Lung (tissue), 12 donors: ENCODE results near the gene PAH. TPM values are rescaled to one million over a fixed set of nuclear protein-coding genes. Genes with fewer than 3 reads are reported as not detected.
A peak's percentile ranks its signal among the peaks of the same experiment; 100 is the strongest.

Source experiments
- ATAC-seq: fragments of 200-7000 bp; cut with Tn5 transposase; one replicate; pipeline ENCODE4 v1.9.1; 2020; ENCODE audit warnings: moderate number of reproducible peaks; ENCODE audit not compliant: insufficient read depth, low FRiP score
- DNase-seq, 3 donors: peaks; one replicate each; pipeline ENCODE4 v3.0.0-alpha.2; 2013 to 2017
- H3K27ac ChIP-seq, 2 donors: one replicate each; pipeline ENCODE4 v1.5.1; 2013; ENCODE audit warnings: mild to moderate bottlenecking in 2 of 2, moderate library complexity in 2 of 2, control low read depth in 1 of 2, inconsistent platforms in 1 of 2, low read depth in 1 of 2, low read length in 1 of 2
- H3K27me3 ChIP-seq, 3 donors: one replicate each; pipeline ENCODE4 v1.5.1; 2013; ENCODE audit warnings: low read length in 2 of 3; ENCODE audit not compliant: control insufficient read depth in 3 of 3, insufficient read depth in 3 of 3
- H3K36me3 ChIP-seq, 4 donors: one replicate each; pipeline ENCODE4 v1.5.1; 2013; ENCODE audit warnings: low read length in 4 of 4, mild to moderate bottlenecking in 1 of 4, moderate library complexity in 1 of 4; ENCODE audit not compliant: control insufficient read depth in 4 of 4, insufficient read depth in 4 of 4
- H3K4me1 ChIP-seq, 5 donors: one replicate each; pipeline ENCODE4 v1.5.1; 2013; ENCODE audit warnings: low read length in 5 of 5, mild to moderate bottlenecking in 2 of 5, moderate library complexity in 1 of 5; ENCODE audit not compliant: control insufficient read depth in 5 of 5, insufficient read depth in 5 of 5
- H3K4me3 ChIP-seq: one replicate; pipeline ENCODE4 v1.5.1; 2013; ENCODE audit warnings: mild to moderate bottlenecking, control low read depth, moderate library complexity
- H3K9ac ChIP-seq, 2 donors: one replicate each; pipeline ENCODE4 v1.5.1; 2013; ENCODE audit warnings: low read length in 2 of 2, control low read depth in 1 of 2; ENCODE audit not compliant: insufficient read depth in 1 of 2
- H3K9me3 ChIP-seq, 4 donors: one replicate each; pipeline ENCODE4 v1.5.1; 2013; ENCODE audit warnings: low read length in 3 of 4, mild to moderate bottlenecking in 1 of 4, moderate library complexity in 1 of 4; ENCODE audit not compliant: control insufficient read depth in 4 of 4, insufficient read depth in 3 of 4
- CTCF ChIP-seq: IDR thresholded peaks from 2 replicates; pipeline ENCODE4 v1.5.1; 2012; ENCODE audit warnings: mild to moderate bottlenecking; ENCODE audit errors: control extremely low read depth, extremely low read depth
- WGBS, 2 donors: extraction: QIAGEN DNeasy Blood & Tissue Kit; methylation state at CpG; one replicate each; pipeline ENCODE4 v1.1.7; 2013; 5-methylcytosine and 5-hydroxymethylcytosine counted together
- polyA plus RNA-seq, 2 donors: library from polyadenylated mRNA; stranded (reverse); fragments of 200-250 nt; gene quantifications; one replicate each; pipeline ENCODE4 v1.2.1, GENCODE V29; 2013
- total RNA-seq, 2 donors: library from RNA; depleted of rRNA in 1 of 2; stranded (reverse); fragments of >200 nt in 1 of 2; gene quantifications; one replicate each; pipeline ENCODE4 v1.2.1, GENCODE V29; 2014 to 2021
- donor health status: control.
- donor health status: control.
- donor health status: Bipolar disorder and iron deficiency.
- donor health status: healthy.
- donor health status: DM: yes; HTN: yes; CAD: no.

Gene PAH
- total and polyA plus RNA-seq, 4 donors: 0.06 to 0.64 (median 0.57) TPM; not detected in 1

DNA sequence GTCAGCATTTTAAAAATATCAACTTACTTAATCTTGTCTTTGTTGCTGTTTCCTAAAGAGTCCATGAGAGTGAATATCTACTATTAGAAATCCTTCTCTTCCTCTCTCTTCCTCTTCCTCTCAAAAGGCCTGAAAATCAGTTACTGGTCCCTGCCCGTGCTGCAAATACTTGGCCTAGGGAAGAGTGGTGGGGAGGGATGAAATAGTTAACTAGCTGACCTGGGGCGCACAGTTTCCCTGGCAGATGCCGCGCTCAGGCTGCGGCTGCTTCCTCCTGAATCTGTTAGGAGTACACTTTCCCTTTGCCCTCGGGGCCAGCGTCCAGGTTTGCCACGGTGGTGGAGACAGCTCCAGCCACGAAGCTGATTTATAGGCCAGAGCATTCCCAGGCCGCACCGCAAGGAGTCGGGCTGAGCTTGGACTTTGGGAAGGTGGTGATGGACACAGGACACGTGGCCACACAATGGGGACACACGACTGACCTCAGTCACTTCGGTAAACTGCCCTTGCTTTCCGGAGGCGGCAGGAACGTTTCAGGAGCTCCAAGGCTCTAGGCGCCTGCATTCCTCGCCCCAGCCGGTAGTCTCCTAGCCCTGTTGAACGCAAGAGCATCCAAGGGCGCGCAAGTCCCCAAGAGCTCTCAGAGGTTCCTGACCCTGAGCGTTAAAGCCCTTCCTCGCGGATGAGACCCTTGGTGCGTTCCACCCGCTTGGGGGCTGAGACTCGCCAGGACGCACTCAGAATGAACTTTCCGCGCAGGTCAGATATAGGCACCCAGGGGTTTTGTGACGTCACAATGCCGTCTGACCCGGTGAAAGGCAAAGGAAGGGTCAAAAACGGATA is 33.3 kb upstream of the PAH start:
- H3K4me1 ChIP-seq: no peaks in the 10 kb centered on the region
- no peaks in the 10 kb centered on the region for H3K36me3 ChIP-seq
- no peak overlapping the region for H3K27ac ChIP-seq
- WGBS, 2 donors: 4 to 6% methylated on average over 37 of the region's 37 CpGs
- no peak for TF ChIP-seq CTCF
- no peak for ATAC-seq
- H3K27me3 ChIP-seq: peaks cover 0 to 64% (median 63%) of the 10 kb centered on the region in 3 donors
- peak in 1 of 3 donors; percentile 13 for DNase-seq
- peaks cover 0 to 5% (median 0%) of the 10 kb centered on the region in 4 donors for H3K9me3 ChIP-seq
- H3K9ac ChIP-seq: no peak overlapping the region
- H3K4me3 ChIP-seq: no peak overlapping the region

GRCh38 chr12:102948941-102949352 is 31.9 kb upstream of the PAH start:
- no peaks in the 10 kb centered on the region for H3K36me3 ChIP-seq
- H3K4me3 ChIP-seq: no peak overlapping the region
- H3K9ac ChIP-seq: no peak overlapping the region
- H3K4me1 ChIP-seq: no peaks in the 10 kb centered on the region
- peak; percentile 58 for TF ChIP-seq CTCF
- H3K9me3 ChIP-seq: peaks cover 0 to 5% (median 0%) of the 10 kb centered on the region in 4 donors
- WGBS, 2 donors: 4% methylated on average over 11 of the region's 11 CpGs
- no peak for ATAC-seq
- H3K27ac ChIP-seq: no peak overlapping the region
- peak; percentile 64 to 69 (median 64) for DNase-seq
- H3K27me3 ChIP-seq: peaks cover 0 to 50% (median 50%) of the 10 kb centered on the region in 3 donors

GRCh38 chr12:102946042-102946441 is 29.0 kb upstream of the PAH start:
- peaks cover 0 to 21% (median 21%) of the 10 kb centered on the region in 3 donors for H3K27me3 ChIP-seq

More at GRCh38 chr12:102946042-102946441, 29.0 kb upstream of the PAH start:
- TF ChIP-seq CTCF: no peak
- ATAC-seq (no peak), DNase-seq (no peak)
- H3K9ac ChIP-seq: no peak overlapping the region
- no peaks in the 10 kb centered on the region for H3K36me3 ChIP-seq
- H3K4me3 ChIP-seq: no peak overlapping the region
- WGBS, 2 donors: 64 to 67% methylated on average over 2 of the region's 2 CpGs
- H3K9me3 ChIP-seq: peaks cover 0 to 5% (median 0%) of the 10 kb centered on the region in 4 donors
- H3K4me1 ChIP-seq: no peaks in the 10 kb centered on the region
- no peak overlapping the region for H3K27ac ChIP-seq
